Measurements from ENCODE around the gene CA6. TPM values are rescaled to one million over a fixed set of nuclear protein-coding genes. Genes with fewer than 3 reads are reported as not detected.

The CA6 gene
- total RNA-seq, 2 donors from 2014 or later = not detected

GRCh38 chr1:9008236-9008635, 62.6 kb downstream of the CA6 start:
- no peaks in the 10 kb centered on the region for H3K27me3 ChIP-seq
- H3K9me3 ChIP-seq = no peaks in the 10 kb centered on the region
- H3K4me1 ChIP-seq = no peaks in the 10 kb centered on the region
- no peaks in the 10 kb centered on the region for H3K36me3 ChIP-seq (replicated peaks in 1 of 2; ENCODE audit: insufficient read depth in 1 of 2, low read depth in 2 of 2)
- intact Hi-C loops (cut with DNase I) = no loop called here
- no peak for TF ChIP-seq POLR2A (IDR thresholded peaks at IDR 0.05)
- TF ChIP-seq, protein P1, sequence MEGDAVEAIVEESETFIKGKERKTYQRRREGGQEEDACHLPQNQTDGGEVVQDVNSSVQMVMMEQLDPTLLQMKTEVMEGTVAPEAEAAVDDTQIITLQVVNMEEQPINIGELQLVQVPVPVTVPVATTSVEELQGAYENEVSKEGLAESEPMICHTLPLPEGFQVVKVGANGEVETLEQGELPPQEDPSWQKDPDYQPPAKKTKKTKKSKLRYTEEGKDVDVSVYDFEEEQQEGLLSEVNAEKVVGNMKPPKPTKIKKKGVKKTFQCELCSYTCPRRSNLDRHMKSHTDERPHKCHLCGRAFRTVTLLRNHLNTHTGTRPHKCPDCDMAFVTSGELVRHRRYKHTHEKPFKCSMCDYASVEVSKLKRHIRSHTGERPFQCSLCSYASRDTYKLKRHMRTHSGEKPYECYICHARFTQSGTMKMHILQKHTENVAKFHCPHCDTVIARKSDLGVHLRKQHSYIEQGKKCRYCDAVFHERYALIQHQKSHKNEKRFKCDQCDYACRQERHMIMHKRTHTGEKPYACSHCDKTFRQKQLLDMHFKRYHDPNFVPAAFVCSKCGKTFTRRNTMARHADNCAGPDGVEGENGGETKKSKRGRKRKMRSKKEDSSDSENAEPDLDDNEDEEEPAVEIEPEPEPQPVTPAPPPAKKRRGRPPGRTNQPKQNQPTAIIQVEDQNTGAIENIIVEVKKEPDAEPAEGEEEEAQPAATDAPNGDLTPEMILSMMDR (IDR thresholded peaks at IDR 0.05) = no peak
- DNase-seq (no peak), ATAC-seq (no peak)
- no peak overlapping the region for H3K4me3 ChIP-seq
- 78 to 93% methylated on average over 10 of the region's 10 CpGs for WGBS, 2 donors
- H3K27ac ChIP-seq = no peak overlapping the region

DNA sequence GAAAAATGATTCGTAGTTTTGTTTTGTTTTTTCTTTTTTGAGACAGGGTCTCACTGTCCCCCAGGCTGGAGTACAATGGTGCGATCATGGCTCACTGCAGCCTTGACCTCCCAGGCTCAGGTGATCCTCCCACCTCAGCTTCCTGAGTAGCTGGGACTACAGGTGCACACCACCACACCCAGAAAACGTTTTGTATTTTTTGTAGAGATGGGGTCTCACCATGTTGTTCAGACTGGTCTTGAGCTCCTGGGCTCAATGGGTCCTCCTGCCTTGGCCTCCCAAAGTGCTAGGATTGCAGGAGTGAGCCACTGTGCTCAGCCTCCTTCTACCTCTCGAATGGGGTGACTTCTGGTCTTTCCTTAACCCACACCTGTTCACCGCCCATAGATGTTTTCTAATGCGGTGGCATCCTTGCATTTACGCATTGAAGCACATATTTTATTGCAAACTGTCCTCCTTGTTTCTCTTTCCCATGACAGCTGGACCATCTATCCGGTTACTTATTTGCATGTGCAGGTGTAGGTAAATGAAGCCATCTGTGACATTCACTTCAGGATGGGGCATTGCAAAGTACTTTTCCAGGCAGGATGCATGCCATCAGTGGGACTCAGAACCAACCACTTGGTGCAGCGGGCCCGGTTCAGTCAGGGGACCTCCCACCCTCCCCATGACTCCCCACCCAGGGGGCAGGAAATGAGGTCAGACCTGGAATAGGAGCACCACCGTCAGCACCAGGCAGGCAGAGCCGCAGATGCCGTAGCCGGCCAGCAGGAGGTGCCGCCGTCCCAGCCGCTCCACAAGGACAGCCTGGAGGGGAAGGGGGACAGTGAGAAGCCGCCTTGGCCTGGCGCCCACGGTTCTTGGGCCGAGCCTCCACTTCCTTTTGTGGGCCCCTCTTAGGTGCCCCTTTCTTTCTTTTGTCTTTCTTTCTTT, 64.0 kb downstream of the CA6 start:
- no peak overlapping the region for H3K4me3 ChIP-seq
- DNase-seq (peak in 1 of 4 donors; percentile 21), ATAC-seq (no peak)
- intact Hi-C loops (cut with DNase I) = no loop called here
- WGBS, 2 donors = 58 to 69% methylated on average over 21 of the region's 21 CpGs
- TF ChIP-seq, protein P1 (IDR thresholded peaks at IDR 0.05) = peak in 4 of 7 experiments; percentile 9 to 23 (median 17)
- TF ChIP-seq POLR2A (IDR thresholded peaks at IDR 0.05) = no peak
- no peaks in the 10 kb centered on the region for H3K27me3 ChIP-seq
- H3K27ac ChIP-seq = no peak overlapping the region
- H3K36me3 ChIP-seq (replicated peaks in 1 of 2; ENCODE audit: insufficient read depth in 1 of 2, low read depth in 2 of 2) = no peaks in the 10 kb centered on the region
- H3K4me1 ChIP-seq = no peaks in the 10 kb centered on the region
- no peaks in the 10 kb centered on the region for H3K9me3 ChIP-seq

GRCh38 chr1:9010781-9011323, 65.2 kb downstream of the CA6 start:
- H3K4me3 ChIP-seq = no peak overlapping the region
- no peaks in the 10 kb centered on the region for H3K27me3 ChIP-seq
- no peaks in the 10 kb centered on the region for H3K9me3 ChIP-seq
- no peaks in the 10 kb centered on the region for H3K4me1 ChIP-seq
- H3K27ac ChIP-seq = no peak overlapping the region
- ATAC-seq = no peak
- H3K36me3 ChIP-seq (replicated peaks in 1 of 2; ENCODE audit: insufficient read depth in 1 of 2, low read depth in 2 of 2) = no peaks in the 10 kb centered on the region
- DNase-seq = peak in 2 of 4 donors; percentile 12 to 43
- 62 to 83% methylated on average over 8 of the region's 8 CpGs for WGBS, 2 donors
- TF ChIP-seq, protein P1 (IDR thresholded peaks at IDR 0.05) = no peak
- TF ChIP-seq POLR2A (IDR thresholded peaks at IDR 0.05) = no peak
- intact Hi-C loops (cut with DNase I) = no loop called here

DNA sequence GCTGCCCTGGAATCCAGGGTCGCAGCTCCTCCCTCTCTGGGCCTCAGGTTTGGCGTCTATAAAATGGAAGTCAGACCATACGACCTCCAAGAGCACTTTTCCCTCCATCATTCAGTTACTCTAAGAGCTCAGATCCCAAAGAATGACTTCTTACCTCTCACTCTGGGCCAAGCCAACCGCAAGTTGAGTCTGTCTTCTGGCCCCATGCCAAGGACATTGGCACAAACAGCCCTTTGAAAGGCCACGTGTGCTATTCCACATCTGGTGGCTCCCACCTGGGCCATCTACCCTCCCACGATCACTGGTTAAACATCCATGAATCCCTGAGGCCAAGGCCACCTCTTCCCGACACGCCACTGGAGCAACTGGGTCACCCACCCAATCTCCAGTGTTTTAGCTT, 68.2 kb downstream of the CA6 start:
- 51 to 63% methylated on average over 8 of the region's 8 CpGs for WGBS, 2 donors
- no peak overlapping the region for H3K4me3 ChIP-seq
- no peaks in the 10 kb centered on the region for H3K4me1 ChIP-seq
- no peak overlapping the region for H3K27ac ChIP-seq
- ATAC-seq (no peak), DNase-seq (peak in 2 of 4 donors; percentile 13 to 38)
- intact Hi-C loops (cut with DNase I) = no loop called here
- no peaks in the 10 kb centered on the region for H3K36me3 ChIP-seq (replicated peaks in 1 of 2; ENCODE audit: insufficient read depth in 1 of 2, low read depth in 2 of 2)
- no peak for TF ChIP-seq POLR2A (IDR thresholded peaks at IDR 0.05)
- TF ChIP-seq, protein P1 (IDR thresholded peaks at IDR 0.05) = no peak
- no peaks in the 10 kb centered on the region for H3K9me3 ChIP-seq
- no peaks in the 10 kb centered on the region for H3K27me3 ChIP-seq
